NT2/D1 (cell line): ENCODE results near the gene SIK2.

Experiments
- YY1 ChIP-seq: IDR thresholded peaks from 2 replicates; pipeline ENCODE4 v1.6.1; 2011; ENCODE audit not compliant: insufficient read length, insufficient read depth
- ZNF274 ChIP-seq: IDR thresholded peaks from 2 replicates; pipeline ENCODE4 v1.6.1; 2011; ENCODE audit warnings: mild to moderate bottlenecking, low read depth, low read length

- TF ChIP-seq YY1 = no peak
- no peak for TF ChIP-seq ZNF274
Observed at GRCh38 chr11:111607751-111608150, 5.5 kb downstream of the SIK2 start.
